ENCODE data around the gene VDR.

Gene VDR

DNA sequence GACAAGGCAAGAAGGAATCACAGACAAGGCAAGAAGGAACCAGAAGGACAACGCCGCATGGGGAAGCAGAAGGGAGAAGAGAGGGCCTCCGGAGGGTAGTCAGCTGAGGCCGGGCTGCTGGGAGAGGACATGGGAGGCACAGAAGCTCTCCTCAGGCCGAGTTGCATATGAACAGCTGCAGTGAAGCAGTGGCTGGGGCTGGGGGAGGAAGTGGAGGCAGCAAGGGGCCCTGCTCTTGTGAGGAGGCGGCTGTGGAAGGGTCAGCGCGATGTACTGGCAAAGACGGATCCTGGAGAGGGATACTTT, 36.6 kb upstream of the VDR start:
- DNase-seq (ENCODE audit: low spot score in 2 of 2) (no peak), ATAC-seq (ENCODE audit: low read depth) (no peak)
- peak overlapping the region; percentile 28 for H3K4me3 Mint-ChIP-seq
- H3K4me1 Mint-ChIP-seq = peaks cover 4% of the 10 kb centered on the region
- no peaks in the 10 kb centered on the region for H3K9me3 Mint-ChIP-seq
- no peaks in the 10 kb centered on the region for H3K36me3 Mint-ChIP-seq
- no peak overlapping the region for H3K27ac Mint-ChIP-seq
- H3K27me3 Mint-ChIP-seq = peaks cover 32% of the 10 kb centered on the region

DNA sequence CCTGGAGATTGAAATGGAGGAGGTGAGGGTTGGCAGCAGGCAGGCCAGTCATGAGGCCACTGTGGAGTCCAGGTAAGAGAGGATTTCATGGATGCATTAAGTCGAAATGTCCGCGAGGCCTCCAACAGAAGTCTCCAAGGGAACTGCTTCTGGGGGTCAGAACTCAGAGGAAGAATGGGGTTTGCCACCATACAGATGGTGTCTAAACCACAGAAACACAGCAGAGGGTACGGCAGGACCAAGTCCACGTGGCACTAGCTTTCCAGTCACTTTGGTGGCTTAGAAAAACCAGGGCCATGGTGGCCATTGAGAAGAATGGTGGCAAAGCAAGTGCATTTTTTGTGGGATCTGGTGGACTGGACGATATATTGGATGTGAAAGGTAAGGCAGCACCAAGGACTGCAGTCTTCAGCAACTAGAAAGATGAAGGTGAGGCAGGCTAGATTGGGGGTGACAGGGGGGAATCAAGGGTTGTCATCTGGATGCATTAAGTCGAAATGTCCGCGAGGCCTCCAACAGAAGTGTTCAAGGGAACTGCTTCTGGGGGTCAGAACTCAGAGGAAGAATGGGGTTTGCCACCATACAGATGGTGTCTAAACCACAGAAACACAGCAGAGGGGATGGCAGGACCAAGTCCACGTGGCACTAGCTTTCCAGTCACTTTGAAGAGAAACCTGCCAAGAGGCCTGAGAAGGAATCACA, 36.1 kb upstream of the VDR start:
- DNase-seq (ENCODE audit: low spot score in 2 of 2) (no peak), ATAC-seq (ENCODE audit: low read depth) (no peak)
- Mint-ChIP-seq H3K4me3 (peak overlapping the region; percentile 28), H3K9me3 (no peaks in the 10 kb centered on the region), H3K4me1 (peaks cover 4% of the 10 kb centered on the region), H3K27ac (no peak overlapping the region), H3K36me3 (no peaks in the 10 kb centered on the region), H3K27me3 (peaks cover 32% of the 10 kb centered on the region)

DNA sequence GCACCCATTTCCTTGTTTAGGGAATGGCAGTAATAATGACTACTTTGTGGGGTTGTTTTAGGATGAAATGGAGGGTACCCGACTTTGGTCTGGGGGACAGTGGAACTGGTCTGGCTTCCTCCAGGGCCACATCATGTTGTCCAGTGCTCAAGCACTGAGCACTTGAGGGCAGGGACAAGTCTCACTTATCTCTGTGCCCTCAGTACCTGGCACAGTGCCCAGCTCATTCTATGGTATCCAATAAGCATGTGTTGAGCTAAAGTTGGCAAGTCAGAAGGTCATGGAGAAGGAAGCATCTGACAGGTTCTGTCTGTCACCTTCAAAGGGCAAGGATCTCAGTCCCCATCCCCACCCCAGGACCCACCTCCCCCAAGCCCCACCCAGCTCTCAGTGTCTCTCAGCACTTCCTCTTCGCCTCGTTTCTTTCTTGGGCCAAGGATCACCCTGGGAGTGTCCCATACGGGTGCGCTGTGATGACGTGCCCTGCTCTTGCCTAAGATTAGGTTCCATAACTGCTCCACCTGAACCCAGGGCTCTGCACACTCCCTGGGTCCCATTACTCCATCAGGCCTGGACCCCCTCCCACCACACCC, 34.3 kb upstream of the VDR start:
- peaks cover 26% of the 10 kb centered on the region for H3K27me3 Mint-ChIP-seq
- no peaks in the 10 kb centered on the region for H3K36me3 Mint-ChIP-seq
- H3K27ac Mint-ChIP-seq = no peak overlapping the region
- ATAC-seq (ENCODE audit: low read depth) (no peak), DNase-seq (ENCODE audit: low spot score in 2 of 2) (no peak)
- H3K4me1 Mint-ChIP-seq = peaks cover 4% of the 10 kb centered on the region
- no peaks in the 10 kb centered on the region for H3K9me3 Mint-ChIP-seq
- no peak overlapping the region for H3K4me3 Mint-ChIP-seq

DNA sequence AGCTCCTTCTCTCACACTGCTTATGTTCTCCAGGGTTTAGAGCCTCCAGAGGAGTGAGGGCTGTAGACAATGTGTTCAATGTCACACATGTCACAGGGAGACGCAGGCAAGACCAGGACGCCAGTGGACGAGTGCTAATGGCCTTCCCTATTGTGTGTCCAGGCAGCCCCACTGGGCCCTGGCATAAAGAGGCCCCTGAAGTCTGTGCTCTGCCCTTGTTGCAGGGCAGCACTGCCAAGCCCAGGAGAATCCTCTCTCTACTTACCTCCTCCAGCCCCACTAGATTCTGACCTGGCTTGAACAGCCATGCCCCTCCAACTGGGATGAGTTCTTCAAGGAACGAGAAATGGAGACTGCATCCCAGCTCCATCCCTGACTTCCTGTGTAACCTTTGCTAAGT, 33.8 kb upstream of the VDR start:
- no peak overlapping the region for H3K27ac Mint-ChIP-seq
- H3K36me3 Mint-ChIP-seq = no peaks in the 10 kb centered on the region
- H3K4me3 Mint-ChIP-seq = no peak overlapping the region
- peaks cover 26% of the 10 kb centered on the region for H3K27me3 Mint-ChIP-seq
- no peaks in the 10 kb centered on the region for H3K9me3 Mint-ChIP-seq
- H3K4me1 Mint-ChIP-seq = peaks cover 4% of the 10 kb centered on the region
- ATAC-seq (ENCODE audit: low read depth) (no peak), DNase-seq (ENCODE audit: low spot score in 2 of 2) (no peak)

DNA sequence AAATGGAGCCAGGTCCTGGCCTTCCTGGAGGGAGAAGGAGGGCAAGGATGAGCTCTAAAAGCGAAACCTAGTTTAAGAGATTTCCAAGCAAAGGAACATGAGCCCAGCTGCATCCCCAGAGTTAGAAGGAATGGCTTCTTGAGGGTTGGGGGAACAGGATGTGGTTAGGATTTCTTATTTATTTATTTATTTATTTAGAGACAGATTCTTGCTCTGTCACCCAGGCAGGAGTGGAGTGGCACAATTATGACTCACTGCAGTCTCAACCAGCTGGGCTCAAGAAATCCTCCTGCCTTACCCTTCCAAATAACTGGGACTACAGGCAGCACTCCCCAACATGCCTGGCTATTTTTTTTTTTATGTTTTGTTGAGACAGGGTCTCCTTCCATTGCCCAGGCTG, 33.3 kb upstream of the VDR start:
- Mint-ChIP-seq H3K9me3 (no peaks in the 10 kb centered on the region), H3K27ac (no peak overlapping the region), H3K36me3 (no peaks in the 10 kb centered on the region), H3K4me1 (peaks cover 4% of the 10 kb centered on the region), H3K27me3 (peaks cover 26% of the 10 kb centered on the region), H3K4me3 (no peak overlapping the region)
- DNase-seq (ENCODE audit: low spot score in 2 of 2) = no peak
- ATAC-seq (ENCODE audit: low read depth) = no peak

DNA sequence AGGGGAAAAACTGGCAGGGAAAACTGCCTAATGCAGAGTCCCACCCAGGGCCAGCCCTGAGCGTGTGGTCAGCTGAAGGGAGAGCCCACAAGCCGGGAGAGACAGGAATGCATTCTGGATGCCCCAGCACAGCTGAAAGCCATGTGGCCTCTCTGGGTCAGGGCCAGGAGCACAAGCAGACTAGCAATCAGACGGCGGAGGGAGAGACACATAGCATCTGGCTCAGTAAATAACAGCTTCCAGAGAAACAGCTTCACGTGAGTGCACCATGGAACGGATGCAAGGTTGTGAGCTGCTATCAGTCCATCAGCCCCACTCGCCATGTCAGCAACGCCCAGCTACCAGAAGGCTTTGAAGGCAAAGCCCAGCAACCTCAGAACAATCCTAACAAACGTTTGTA, 30.4 kb upstream of the VDR start:
- no peak for DNase-seq (ENCODE audit: low spot score in 2 of 2)
- Mint-ChIP-seq H3K9me3 (no peaks in the 10 kb centered on the region), H3K4me1 (no peaks in the 10 kb centered on the region), H3K27ac (no peak overlapping the region), H3K36me3 (no peaks in the 10 kb centered on the region), H3K4me3 (no peak overlapping the region), H3K27me3 (peaks cover 18% of the 10 kb centered on the region)
- ATAC-seq (ENCODE audit: low read depth) = no peak

DNA sequence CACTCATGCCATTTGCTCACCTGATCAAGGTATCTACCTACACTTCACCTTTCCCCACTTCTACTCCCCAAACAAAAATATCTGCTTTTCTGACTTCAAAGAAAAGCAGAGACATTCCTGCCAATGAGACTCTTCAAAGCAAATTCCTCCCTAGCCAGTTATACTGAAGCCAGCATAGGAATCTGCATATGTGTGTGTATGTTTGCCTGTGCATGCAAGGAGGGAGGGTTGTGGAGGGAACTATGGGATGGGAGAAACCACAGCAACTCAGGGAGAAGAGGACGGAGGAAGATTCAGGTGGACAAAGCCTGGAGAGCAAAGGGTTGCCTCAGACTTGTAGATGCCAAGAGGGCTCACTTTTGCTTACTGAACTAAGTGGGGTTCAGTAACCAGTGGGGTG, 26.4 kb upstream of the VDR start:
- Mint-ChIP-seq H3K36me3 (no peaks in the 10 kb centered on the region), H3K9me3 (no peaks in the 10 kb centered on the region), H3K4me1 (no peaks in the 10 kb centered on the region), H3K27ac (no peak overlapping the region), H3K27me3 (peaks cover 16% of the 10 kb centered on the region), H3K4me3 (no peak overlapping the region)
- DNase-seq (ENCODE audit: low spot score in 2 of 2) = no peak
- ATAC-seq (ENCODE audit: low read depth) = no peak

DNA sequence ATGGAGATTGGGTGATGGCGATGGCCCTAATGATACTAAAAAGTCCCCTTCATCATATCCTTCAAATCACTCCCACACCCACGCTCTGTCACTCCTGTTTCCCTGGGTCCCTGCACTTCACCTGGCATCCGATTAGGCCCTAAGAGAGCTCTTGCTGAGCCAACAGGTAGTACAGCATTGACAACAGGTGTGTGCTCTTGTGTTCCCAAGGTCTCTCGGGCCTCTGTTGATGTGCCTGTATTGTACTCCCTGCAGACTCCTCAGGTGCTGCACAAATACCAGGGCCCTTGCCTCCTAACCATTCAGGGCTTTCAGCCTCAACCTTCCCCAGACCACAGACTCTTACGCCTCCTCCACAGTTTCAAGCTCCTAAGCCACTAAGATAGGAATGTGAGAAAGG, 25.8 kb upstream of the VDR start:
- Mint-ChIP-seq H3K9me3 (no peaks in the 10 kb centered on the region), H3K36me3 (no peaks in the 10 kb centered on the region), H3K4me3 (no peak overlapping the region), H3K4me1 (no peaks in the 10 kb centered on the region), H3K27me3 (peaks cover 16% of the 10 kb centered on the region), H3K27ac (no peak overlapping the region)
- ATAC-seq (ENCODE audit: low read depth) = no peak
- no peak for DNase-seq (ENCODE audit: low spot score in 2 of 2)

DNA sequence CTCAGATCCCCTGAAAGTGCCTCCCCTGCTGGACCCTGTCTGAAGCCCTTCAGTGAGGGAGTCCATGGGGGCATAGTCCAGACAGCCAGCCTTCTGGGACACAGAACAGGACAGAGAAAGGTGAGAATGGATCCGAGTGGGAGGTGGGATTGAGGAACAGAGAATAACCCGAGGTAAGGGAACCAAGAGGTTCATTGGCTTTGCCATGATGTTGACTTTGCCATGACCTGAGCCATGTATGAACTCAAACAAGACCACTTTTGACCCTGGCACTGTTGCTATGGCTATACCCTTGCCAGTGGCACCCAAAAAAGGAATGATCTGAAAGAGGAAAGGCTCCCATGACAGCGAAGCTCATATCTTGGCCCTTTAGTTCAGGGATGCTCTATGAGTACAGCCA, 22.6 kb upstream of the VDR start:
- Mint-ChIP-seq H3K27me3 (peaks cover 26% of the 10 kb centered on the region), H3K4me3 (no peak overlapping the region), H3K4me1 (no peaks in the 10 kb centered on the region), H3K36me3 (no peaks in the 10 kb centered on the region), H3K27ac (no peak overlapping the region), H3K9me3 (no peaks in the 10 kb centered on the region)
- no peak for DNase-seq (ENCODE audit: low spot score in 2 of 2)
- ATAC-seq (ENCODE audit: low read depth) = no peak

DNA sequence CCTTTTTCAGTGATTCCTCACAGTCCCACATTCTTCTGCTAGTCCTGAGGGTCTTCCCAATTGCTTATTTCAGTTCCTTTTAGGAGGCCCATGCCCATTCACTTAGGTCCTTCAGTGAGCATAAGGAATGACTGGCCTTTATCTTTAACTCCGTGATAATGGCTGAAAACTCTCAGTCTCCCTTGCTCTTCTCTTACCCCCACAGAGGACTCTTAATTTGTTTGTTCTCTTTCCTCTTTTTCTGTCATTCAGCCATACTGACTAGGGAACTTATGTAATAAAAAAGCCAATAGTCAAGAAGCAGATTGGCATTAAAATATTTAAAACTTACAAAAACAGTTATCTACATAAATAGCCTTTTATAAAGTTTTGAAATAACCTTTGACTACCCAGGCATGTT, 17.1 kb upstream of the VDR start:
- H3K4me1 Mint-ChIP-seq = no peaks in the 10 kb centered on the region
- H3K36me3 Mint-ChIP-seq = no peaks in the 10 kb centered on the region
- DNase-seq (ENCODE audit: low spot score in 2 of 2) (no peak), ATAC-seq (ENCODE audit: low read depth) (no peak)
- H3K27me3 Mint-ChIP-seq = peaks cover 11% of the 10 kb centered on the region
- no peaks in the 10 kb centered on the region for H3K9me3 Mint-ChIP-seq
- no peak overlapping the region for H3K27ac Mint-ChIP-seq
- H3K4me3 Mint-ChIP-seq = no peak overlapping the region

DNA sequence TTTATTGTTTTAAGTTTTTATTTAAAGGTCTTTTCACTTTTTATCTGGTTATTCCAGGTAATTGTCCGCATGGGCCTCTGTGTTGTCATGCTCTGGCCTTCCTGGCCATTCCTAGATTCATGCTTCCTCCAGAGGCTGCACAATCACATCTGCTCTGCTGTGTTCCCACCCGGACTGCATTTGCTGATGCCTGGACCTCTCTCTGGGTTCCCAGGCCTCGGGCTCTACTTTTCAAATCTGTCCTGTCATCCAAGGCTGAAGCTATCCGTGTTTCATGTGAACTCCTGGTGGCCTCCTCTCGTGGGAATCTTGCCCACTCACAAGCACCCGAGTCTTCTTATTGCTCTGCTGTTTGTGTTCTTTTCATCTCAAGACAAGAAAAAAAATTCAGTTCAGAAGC, 16.1 kb upstream of the VDR start:
- Mint-ChIP-seq H3K4me3 (no peak overlapping the region), H3K27me3 (peaks cover 11% of the 10 kb centered on the region), H3K4me1 (no peaks in the 10 kb centered on the region), H3K36me3 (no peaks in the 10 kb centered on the region), H3K9me3 (no peaks in the 10 kb centered on the region), H3K27ac (no peak overlapping the region)
- ATAC-seq (ENCODE audit: low read depth) (no peak), DNase-seq (ENCODE audit: low spot score in 2 of 2) (no peak)

DNA sequence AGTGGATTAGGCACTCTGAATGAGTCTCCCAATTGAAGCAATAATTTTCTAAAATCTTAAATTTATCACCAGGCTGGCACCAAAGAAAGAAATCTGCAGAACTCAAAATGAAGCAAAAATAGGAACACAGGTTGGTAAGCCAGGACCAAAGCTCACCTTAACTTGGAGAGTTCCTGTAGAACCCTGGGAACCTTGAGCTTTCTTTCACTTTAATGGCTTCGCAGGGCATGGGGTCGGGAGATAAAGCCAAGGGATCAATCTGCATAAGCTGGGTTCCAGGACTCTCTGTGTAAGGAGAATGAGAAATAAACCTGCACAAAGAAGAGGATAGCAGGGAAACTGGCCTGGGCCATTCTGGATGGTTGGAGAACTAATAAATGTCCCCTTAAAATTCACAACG, 8.3 kb upstream of the VDR start:
- peaks cover 5% of the 10 kb centered on the region for H3K9me3 Mint-ChIP-seq
- H3K27ac Mint-ChIP-seq = no peak overlapping the region
- no peak for ATAC-seq (ENCODE audit: low read depth)
- no peak for DNase-seq (ENCODE audit: low spot score in 2 of 2)
- H3K4me3 Mint-ChIP-seq = no peak overlapping the region
- H3K36me3 Mint-ChIP-seq = peaks cover 4% of the 10 kb centered on the region
- no peaks in the 10 kb centered on the region for H3K4me1 Mint-ChIP-seq
- peaks cover 8% of the 10 kb centered on the region for H3K27me3 Mint-ChIP-seq

DNA sequence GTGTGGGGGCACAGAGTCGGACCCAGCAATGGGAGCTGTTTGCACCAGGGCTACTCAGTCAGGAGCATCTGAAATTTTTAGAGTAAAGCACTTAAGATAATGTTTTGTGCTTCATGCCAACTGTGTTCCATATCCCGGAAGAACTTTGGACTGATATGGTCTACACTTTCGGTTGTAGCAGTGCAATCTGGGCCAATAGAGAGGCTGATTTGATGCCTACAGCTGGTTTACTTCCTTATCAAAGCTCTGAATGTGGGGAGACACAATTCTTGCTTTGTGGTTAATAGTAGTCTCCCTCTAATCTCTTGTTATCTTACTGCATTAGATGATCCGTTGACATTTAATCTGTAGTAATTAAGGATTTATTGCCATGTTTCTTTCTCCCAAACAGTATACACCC, 7.8 kb upstream of the VDR start:
- H3K9me3 Mint-ChIP-seq = peaks cover 5% of the 10 kb centered on the region
- no peak for DNase-seq (ENCODE audit: low spot score in 2 of 2)
- no peaks in the 10 kb centered on the region for H3K4me1 Mint-ChIP-seq
- no peak overlapping the region for H3K27ac Mint-ChIP-seq
- peaks cover 4% of the 10 kb centered on the region for H3K36me3 Mint-ChIP-seq
- peaks cover 8% of the 10 kb centered on the region for H3K27me3 Mint-ChIP-seq
- H3K4me3 Mint-ChIP-seq = no peak overlapping the region
- ATAC-seq (ENCODE audit: low read depth) = no peak

DNA sequence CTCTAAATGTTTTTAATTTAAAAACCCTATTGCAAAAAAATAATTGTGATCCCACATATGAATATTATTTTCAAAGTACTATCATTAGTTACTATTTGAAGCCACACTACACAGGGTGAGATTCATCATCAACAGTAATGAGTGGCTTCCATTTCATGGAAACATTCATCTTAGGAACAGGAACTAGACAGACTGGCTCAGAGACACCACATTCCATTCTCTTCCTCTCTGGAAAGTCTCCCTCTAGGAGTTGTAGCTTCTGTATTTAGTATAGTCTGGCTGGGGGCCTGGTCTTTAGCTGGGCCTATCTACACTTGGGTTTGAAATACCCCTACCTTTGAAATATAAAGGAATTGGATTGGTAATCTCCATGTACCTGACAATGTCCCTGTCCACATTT, 6.2 kb upstream of the VDR start:
- Mint-ChIP-seq H3K36me3 (peaks cover 4% of the 10 kb centered on the region), H3K9me3 (peaks cover 5% of the 10 kb centered on the region), H3K27me3 (peaks cover 8% of the 10 kb centered on the region), H3K4me3 (no peak overlapping the region), H3K27ac (no peak overlapping the region), H3K4me1 (no peaks in the 10 kb centered on the region)
- ATAC-seq (ENCODE audit: low read depth) (no peak), DNase-seq (ENCODE audit: low spot score in 2 of 2) (no peak)

DNA sequence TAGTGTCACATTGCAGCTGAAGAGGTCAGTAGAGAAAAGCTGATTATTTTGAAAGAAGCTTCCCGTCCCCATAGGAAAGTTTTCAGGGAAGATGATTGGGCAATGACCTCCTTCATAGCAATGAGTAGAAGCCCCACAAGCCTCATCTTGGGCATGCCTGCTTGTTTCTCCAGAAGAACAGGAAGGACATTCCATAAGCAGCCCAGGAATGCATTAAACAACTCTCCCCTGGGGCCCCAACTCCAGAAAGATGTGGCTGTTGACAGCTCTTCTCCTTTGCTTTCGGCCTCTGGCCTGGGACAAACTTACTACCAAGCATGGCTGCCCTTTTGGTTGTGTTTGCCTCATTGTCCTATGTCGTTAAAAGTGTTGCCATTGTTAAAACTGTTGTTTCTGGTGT, 5.7 kb upstream of the VDR start:
- Mint-ChIP-seq H3K4me1 (no peaks in the 10 kb centered on the region), H3K4me3 (no peak overlapping the region), H3K27ac (no peak overlapping the region), H3K36me3 (peaks cover 4% of the 10 kb centered on the region), H3K9me3 (peaks cover 5% of the 10 kb centered on the region), H3K27me3 (peaks cover 8% of the 10 kb centered on the region)
- DNase-seq (ENCODE audit: low spot score in 2 of 2) (no peak), ATAC-seq (ENCODE audit: low read depth) (no peak)
